H9 (cell line): ENCODE data around the gene TBC1D1. TPM values are rescaled to one million over a fixed set of nuclear protein-coding genes. Genes with fewer than 3 reads are reported as not detected.

Experiments
- DNase-seq: peaks from one replicate; pipeline ENCODE4 v3.0.0-alpha.2; 2017
- H2AFZ ChIP-seq: one replicate; pipeline ENCODE4 v1.6.1; 2013; ENCODE audit warnings: mild to moderate bottlenecking, low read length, control low read depth, moderate library complexity
- H2AK5ac ChIP-seq: 2 replicates; pipeline ENCODE4 v1.6.1; 2013; ENCODE audit warnings: low read length, control low read depth, mixed read lengths; ENCODE audit not compliant: insufficient read length
- H2BK120ac ChIP-seq: one replicate; pipeline ENCODE4 v1.6.1; 2013; ENCODE audit warnings: low read depth, mild to moderate bottlenecking, low read length, control low read depth, inconsistent platforms; ENCODE audit not compliant: poor library complexity, severe bottlenecking
- H2BK12ac ChIP-seq: 2 replicates; pipeline ENCODE4 v1.6.1; 2013; ENCODE audit warnings: low read length, control low read depth, mixed read lengths, low read depth; ENCODE audit not compliant: insufficient read length
- H2BK15ac ChIP-seq: 2 replicates; pipeline ENCODE4 v1.6.1; 2013; ENCODE audit warnings: low read depth, low read length, control low read depth
- H2BK20ac ChIP-seq: one replicate; pipeline ENCODE4 v1.6.1; 2013; ENCODE audit warnings: low read depth, mild to moderate bottlenecking, low read length, control low read depth, inconsistent platforms; ENCODE audit not compliant: poor library complexity, severe bottlenecking
- H2BK5ac ChIP-seq: 2 replicates; pipeline ENCODE4 v1.6.1; 2013; ENCODE audit warnings: low read length, control low read depth, mixed read lengths; ENCODE audit not compliant: insufficient read length
- H3K14ac ChIP-seq: 2 replicates; pipeline ENCODE4 v1.6.1; 2013; ENCODE audit warnings: low read length, control low read depth; ENCODE audit not compliant: insufficient read depth
- H3K18ac ChIP-seq: 2 replicates; pipeline ENCODE4 v1.6.1; 2013; ENCODE audit warnings: low read depth, mild to moderate bottlenecking, mixed read lengths, low read length, control low read depth; ENCODE audit not compliant: insufficient read length
- H3K23ac ChIP-seq: 2 replicates; pipeline ENCODE4 v1.6.1; 2013; ENCODE audit warnings: low read length, control low read depth, mixed read lengths, low read depth; ENCODE audit not compliant: insufficient read length
- H3K23me2 ChIP-seq: 2 replicates; pipeline ENCODE4 v1.6.1; 2013; ENCODE audit warnings: low read depth, mild to moderate bottlenecking, mixed read lengths, low read length, control low read depth; ENCODE audit not compliant: insufficient read length, poor library complexity, severe bottlenecking
- H3K27ac ChIP-seq: 2 replicates; pipeline ENCODE4 v1.5.1; 2013; ENCODE audit warnings: low read length, control low read depth, mixed read lengths, low read depth; ENCODE audit not compliant: insufficient read length
- H3K27me3 ChIP-seq: 2 replicates; pipeline ENCODE4 v1.6.1; 2013; ENCODE audit warnings: low read length, control low read depth, inconsistent platforms; ENCODE audit not compliant: insufficient read depth
- H3K4ac ChIP-seq: 2 replicates; pipeline ENCODE4 v1.6.1; 2013; ENCODE audit warnings: low read depth, mild to moderate bottlenecking, control low read depth, inconsistent platforms, low read length, moderate library complexity
- H3K4me1 ChIP-seq: 2 replicates; pipeline ENCODE4 v1.6.1; 2013; ENCODE audit warnings: low read length, control low read depth, inconsistent platforms; ENCODE audit not compliant: insufficient read depth
- H3K4me2 ChIP-seq: 2 replicates; pipeline ENCODE4 v1.6.1; 2013; ENCODE audit warnings: low read length, control low read depth, mixed read lengths; ENCODE audit not compliant: insufficient read length, insufficient read depth
- H3K56ac ChIP-seq: 2 replicates; pipeline ENCODE4 v1.6.1; 2013; ENCODE audit warnings: low read depth, mild to moderate bottlenecking, mixed read lengths, low read length, control low read depth; ENCODE audit not compliant: insufficient read length
- H3K79me1 ChIP-seq: 2 replicates; pipeline ENCODE4 v1.6.1; 2013; ENCODE audit warnings: low read depth, mild to moderate bottlenecking, moderate library complexity, low read length, control low read depth, inconsistent platforms; ENCODE audit not compliant: insufficient read depth, poor library complexity, severe bottlenecking
- H3K79me2 ChIP-seq: 2 replicates; pipeline ENCODE4 v1.6.1; 2013; ENCODE audit warnings: low read length, control low read depth, inconsistent platforms; ENCODE audit not compliant: insufficient read depth
- H3K9ac ChIP-seq: 2 replicates; pipeline ENCODE4 v1.6.1; 2013; ENCODE audit warnings: low read length, control low read depth, mixed read lengths; ENCODE audit not compliant: insufficient read length; ENCODE audit errors: extremely low read depth
- H3K9me3 ChIP-seq: one replicate; pipeline ENCODE4 v1.6.1; 2013; ENCODE audit warnings: low read depth, low read length, inconsistent platforms; ENCODE audit not compliant: control insufficient read depth
- H3T11ph ChIP-seq: one replicate; pipeline ENCODE4 v1.6.1; 2013; ENCODE audit warnings: mild to moderate bottlenecking, low read length, control low read depth, inconsistent platforms
- H4K20me1 ChIP-seq: one replicate; pipeline ENCODE4 v1.6.1; 2013; ENCODE audit not compliant: control insufficient read depth, insufficient read length, insufficient read depth
- H4K5ac ChIP-seq: 2 replicates; pipeline ENCODE4 v1.6.1; 2013; ENCODE audit warnings: low read depth, mild to moderate bottlenecking, mixed read lengths, low read length, control low read depth; ENCODE audit not compliant: insufficient read length
- H4K8ac ChIP-seq: replicated peaks from 2 replicates; pipeline ENCODE4 v1.6.1; 2013; ENCODE audit warnings: low read length, control low read depth, mixed read lengths, low read depth; ENCODE audit not compliant: insufficient read length
- H4K91ac ChIP-seq: 2 replicates; pipeline ENCODE4 v1.6.1; 2013; ENCODE audit warnings: low read depth, mild to moderate bottlenecking, moderate library complexity, mixed read lengths, low read length, control low read depth; ENCODE audit not compliant: insufficient read length
- H3K27ac Mint-ChIP-seq, 3 experiments: 2 replicates in 2 of 3; 3 replicates in 1 of 3; pipeline ENCODE4 v1.8.0; 2020 to 2021; ENCODE audit warnings: mixed read lengths in 3 of 3, mild to moderate bottlenecking in 1 of 3, moderate library complexity in 1 of 3
- H3K27me3 Mint-ChIP-seq: 2 replicates; pipeline ENCODE4 v1.8.0; 2021; ENCODE audit warnings: low read depth, mild to moderate bottlenecking, moderate library complexity, mixed read lengths
- H3K36me3 Mint-ChIP-seq, 3 experiments: 2 replicates in 2 of 3; 3 replicates in 1 of 3; pipeline ENCODE4 v1.8.0; 2020 to 2021; ENCODE audit warnings: low read depth in 3 of 3, mixed read lengths in 3 of 3; ENCODE audit not compliant: insufficient read depth in 1 of 3
- H3K4me1 Mint-ChIP-seq, 2 experiments: 2 replicates each; pipeline ENCODE4 v1.8.0; 2020; ENCODE audit warnings: mixed read lengths in 2 of 2
- H3K4me3 Mint-ChIP-seq, 2 experiments: 2 replicates in 1 of 2; 3 replicates in 1 of 2; pipeline ENCODE4 v1.8.0; 2020 to 2021; ENCODE audit warnings: mild to moderate bottlenecking in 2 of 2, mixed read lengths in 2 of 2, moderate library complexity in 1 of 2
- H3K9me3 Mint-ChIP-seq, 2 experiments: 2 replicates in 1 of 2; 3 replicates in 1 of 2; pipeline ENCODE4 v1.8.0; 2020; ENCODE audit warnings: mild to moderate bottlenecking in 2 of 2, mixed read lengths in 2 of 2, moderate library complexity in 1 of 2
- CTCF ChIP-seq: fragments of 200-600 bp; sonication (generic); conservative IDR thresholded peaks from 3 replicates; pipeline ENCODE4 v1.8.0; 2021; ENCODE audit warnings: antibody characterized with exemption, mild to moderate bottlenecking
- WGBS: extraction: QIAGEN DNeasy Blood & Tissue Kit; methylation state at CpG from one replicate; pipeline ENCODE4 v1.1.7; 2013; ENCODE audit warnings: missing lambda C conversion rate, low lambda C conversion rate, mixed read lengths; ENCODE audit not compliant: insufficient read length; ENCODE audit errors: extremely low coverage; 5-methylcytosine and 5-hydroxymethylcytosine counted together
- total RNA-seq: library from RNA; stranded (reverse); gene quantifications from 2 replicates; pipeline ENCODE4 v1.2.1, GENCODE V29; 2021

TBC1D1 gene
- total RNA-seq, 1 experiment from 2014 or later: 109 TPM

- H3K27ac Mint-ChIP-seq: peak overlapping the region in 2 of 3 experiments; percentile 37 to 46; a peak in 3 of 7 replicates
Measured at GRCh38 chr4:38005637-38006036, 114.8 kb downstream of the TBC1D1 start.

More at GRCh38 chr4:38005637-38006036, 114.8 kb downstream of the TBC1D1 start:
- no peaks in the 10 kb centered on the region for H3K27me3 ChIP-seq
- Mint-ChIP-seq H3K9me3 (no peaks in the 10 kb centered on the region), H3K4me1 (peaks cover 52 to 64% of the 10 kb centered on the region in 2 experiments), H3K27me3 (no peaks in the 10 kb centered on the region), H3K36me3 (no peaks in the 10 kb centered on the region; a peak in 1 of 7 replicates), H3K4me3 (no peak overlapping the region)
- no peak overlapping the region for H2AFZ ChIP-seq
- no peaks in the 10 kb centered on the region for H3K23me2 ChIP-seq
- H2BK120ac ChIP-seq: no peak overlapping the region
- H3K9me3 ChIP-seq: no peaks in the 10 kb centered on the region
- peaks cover 5% of the 10 kb centered on the region; the same call in 1 of the 2 replicates for H3K4me1 ChIP-seq
- H3K4me2 ChIP-seq: no peak overlapping the region
- H4K5ac ChIP-seq: no peak overlapping the region
- H3K79me2 ChIP-seq: peaks cover 4% of the 10 kb centered on the region; the same call in 1 of the 2 replicates
- H2AK5ac ChIP-seq: no peak overlapping the region
- H3K27ac ChIP-seq: no peak overlapping the region
- DNase-seq: no peak
- H2BK15ac ChIP-seq: no peak overlapping the region
- no peak overlapping the region for H3K9ac ChIP-seq
- no peak overlapping the region for H3K23ac ChIP-seq
- no peak overlapping the region for H3T11ph ChIP-seq
- no CpG with 5 or more reads among the region's 3 CpGs for WGBS
- H3K4ac ChIP-seq: no peak overlapping the region
- TF ChIP-seq CTCF: no peak
- H3K79me1 ChIP-seq: no peaks in the 10 kb centered on the region
- peak overlapping the region; percentile 31; the same call in 1 of the 2 replicates for H3K14ac ChIP-seq
- no peak overlapping the region for H4K91ac ChIP-seq
- H2BK12ac ChIP-seq: no peak overlapping the region
- H2BK20ac ChIP-seq: no peak overlapping the region
- H4K20me1 ChIP-seq: no peaks in the 10 kb centered on the region
- H3K56ac ChIP-seq: no peak overlapping the region
- H3K18ac ChIP-seq: no peak overlapping the region
- H2BK5ac ChIP-seq: no peak overlapping the region
- H4K8ac ChIP-seq: no peak overlapping the region
